KOPT-K1 (cell line): ENCODE measurements around the gene TTLL5.

Source experiments
- H3K27ac ChIP-seq: fragments of 200-600 bp; sonication (generic); 2 replicates; pipeline ENCODE4 v1.5.1; 2016; ENCODE audit warnings: antibody characterized with exemption, mild to moderate bottlenecking, low read depth, low read length; ENCODE audit not compliant: poor library complexity, severe bottlenecking
- H3K36me3 ChIP-seq: fragments of 200-600 bp; sonication (generic); 2 replicates; pipeline ENCODE4 v1.5.1; 2017; ENCODE audit warnings: antibody characterized with exemption, mild to moderate bottlenecking, low read length, moderate library complexity; ENCODE audit not compliant: insufficient read depth
- H3K9me3 ChIP-seq: fragments of 200-600 bp; sonication (generic); 2 replicates; pipeline ENCODE4 v1.5.1; 2017; ENCODE audit warnings: antibody characterized with exemption, low read length, mild to moderate bottlenecking; ENCODE audit not compliant: insufficient read depth, poor library complexity, severe bottlenecking

TTLL5 gene

GRCh38 chr14:75757644-75758402, 96.8 kb downstream of the TTLL5 start:
- Histone ChIP-seq H3K27ac (no peak overlapping the region), H3K36me3 (peaks cover 28% of the 10 kb centered on the region), H3K9me3 (no peaks in the 10 kb centered on the region)

GRCh38 chr14:75764020-75764419, 103.0 kb downstream of the TTLL5 start:
- Histone ChIP-seq H3K36me3 (peaks cover 33% of the 10 kb centered on the region), H3K9me3 (no peaks in the 10 kb centered on the region), H3K27ac (no peak overlapping the region)

GRCh38 chr14:75769047-75769685, 108.1 kb downstream of the TTLL5 start:
- Histone ChIP-seq H3K36me3 (peaks cover 39% of the 10 kb centered on the region), H3K9me3 (no peaks in the 10 kb centered on the region), H3K27ac (no peak overlapping the region)

- peaks cover 40% of the 10 kb centered on the region for H3K36me3 ChIP-seq
- no peaks in the 10 kb centered on the region for H3K9me3 ChIP-seq
- no peak overlapping the region for H3K27ac ChIP-seq
These were observed 109.6 kb downstream of the TTLL5 start for GRCh38 chr14:75770635-75771034.

- H3K36me3 ChIP-seq, result peaks cover 39% of the 10 kb centered on the region
- no peaks in the 10 kb centered on the region for H3K9me3 ChIP-seq
- no peak overlapping the region for H3K27ac ChIP-seq
These were observed 110.5 kb downstream of the TTLL5 start for GRCh38 chr14:75771595-75771994.

GRCh38 chr14:75773046-75773445, 112.0 kb downstream of the TTLL5 start:
- peaks cover 42% of the 10 kb centered on the region for H3K36me3 ChIP-seq

GRCh38 chr14:75781096-75781495, 120.0 kb downstream of the TTLL5 start:
- Histone ChIP-seq H3K36me3 (peaks cover 78% of the 10 kb centered on the region), H3K9me3 (no peaks in the 10 kb centered on the region), H3K27ac (no peak overlapping the region)

More at GRCh38 chr14:75773046-75773445, 112.0 kb downstream of the TTLL5 start:
- Histone ChIP-seq H3K27ac (no peak overlapping the region), H3K9me3 (no peaks in the 10 kb centered on the region)

GRCh38 chr14:75783184-75783583, 122.1 kb downstream of the TTLL5 start:
- peaks cover 64% of the 10 kb centered on the region for H3K36me3 ChIP-seq
- H3K27ac ChIP-seq, result no peak overlapping the region
- no peaks in the 10 kb centered on the region for H3K9me3 ChIP-seq

- no peaks in the 10 kb centered on the region for H3K9me3 ChIP-seq
- H3K36me3 ChIP-seq, result peaks cover 60% of the 10 kb centered on the region
- H3K27ac ChIP-seq, result no peak overlapping the region
These were observed 122.7 kb downstream of the TTLL5 start for GRCh38 chr14:75783602-75784313.

- Histone ChIP-seq H3K36me3 (peaks cover 62% of the 10 kb centered on the region), H3K9me3 (no peaks in the 10 kb centered on the region), H3K27ac (no peak overlapping the region)
These were observed 123.3 kb downstream of the TTLL5 start for GRCh38 chr14:75784314-75784686.

GRCh38 chr14:75793806-75794205, 132.8 kb downstream of the TTLL5 start:
- 0 out of 2 replicates have a peak, but pooled peaks cover 12% of the 10 kb centered on the region for H3K36me3 ChIP-seq
- H3K27ac ChIP-seq, result no peak overlapping the region
- H3K9me3 ChIP-seq, result peaks cover 13% of the 10 kb centered on the region

GRCh38 chr14:75794615-75795038, 133.6 kb downstream of the TTLL5 start:
- no peak overlapping the region for H3K27ac ChIP-seq
- H3K36me3 ChIP-seq, result peaks cover 9% of the 10 kb centered on the region; the same call in 1 of the 2 replicates
- H3K9me3 ChIP-seq, result peaks cover 19% of the 10 kb centered on the region

- peaks cover 27% of the 10 kb centered on the region for H3K9me3 ChIP-seq
- H3K36me3 ChIP-seq, result peaks cover 34% of the 10 kb centered on the region
- no peak overlapping the region for H3K27ac ChIP-seq
These were observed 139.7 kb downstream of the TTLL5 start for GRCh38 chr14:75800792-75801191.

GRCh38 chr14:75802486-75802885, 141.4 kb downstream of the TTLL5 start:
- H3K9me3 ChIP-seq, result peaks cover 19% of the 10 kb centered on the region
- H3K36me3 ChIP-seq, result peaks cover 36% of the 10 kb centered on the region
- no peak overlapping the region for H3K27ac ChIP-seq

GRCh38 chr14:75803765-75804164, 142.7 kb downstream of the TTLL5 start:
- H3K9me3 ChIP-seq, result peaks cover 17% of the 10 kb centered on the region
- H3K27ac ChIP-seq, result no peak overlapping the region
- H3K36me3 ChIP-seq, result peaks cover 33% of the 10 kb centered on the region
